GM21717 (cell line): ENCODE results near the gene RFC1.
"Not testable (repeated sequence)": the region's sequence is repeated elsewhere in the genome, so short reads cannot be mapped to it uniquely, and the experiment has no call there.

Experiments used
- ATAC-seq: cut with Tn5 transposase; IDR thresholded peaks from one replicate; pipeline ENCODE4 v1.9.1; 2021; ENCODE audit warnings: mild to moderate bottlenecking, moderate library complexity; ENCODE audit not compliant: unreplicated experiment

The RFC1 gene

GRCh38 chr4:39305912-39306677, 60.1 kb downstream of the RFC1 start:
- no peak for ATAC-seq

GRCh38 chr4:39304651-39305050, 61.5 kb downstream of the RFC1 start:
- no peak for ATAC-seq

- no peak for ATAC-seq
Measured at GRCh38 chr4:39303871-39304270, 62.3 kb downstream of the RFC1 start.

- ATAC-seq: no peak
Measured at GRCh38 chr4:39302901-39303300, 63.3 kb downstream of the RFC1 start.

- no peak for ATAC-seq
Measured at GRCh38 chr4:39295784-39296183, 70.4 kb downstream of the RFC1 start.

- not testable (repeated sequence) for ATAC-seq
Measured at GRCh38 chr4:39292433-39292832, 73.7 kb downstream of the RFC1 start.

GRCh38 chr4:39291686-39292085, 74.5 kb downstream of the RFC1 start:
- ATAC-seq: no peak

- ATAC-seq: no peak
Measured at GRCh38 chr4:39287223-39287622, 78.9 kb downstream of the RFC1 start.

GRCh38 chr4:39286263-39286662, 79.9 kb downstream of the RFC1 start:
- no peak for ATAC-seq

- no peak for ATAC-seq
Measured at GRCh38 chr4:39285853-39286252, 80.3 kb downstream of the RFC1 start.

- no peak for ATAC-seq
Measured at GRCh38 chr4:39285111-39285795, 80.9 kb downstream of the RFC1 start.

GRCh38 chr4:39280770-39281169, 85.4 kb downstream of the RFC1 start:
- no peak for ATAC-seq

GRCh38 chr4:39279416-39279815, 86.7 kb downstream of the RFC1 start:
- no peak for ATAC-seq

- no peak for ATAC-seq
Measured at GRCh38 chr4:39278476-39278875, 87.7 kb downstream of the RFC1 start.

GRCh38 chr4:39277661-39278060, 88.5 kb downstream of the RFC1 start:
- ATAC-seq: not testable (repeated sequence)

GRCh38 chr4:39274503-39274902, 91.7 kb downstream of the RFC1 start:
- ATAC-seq: no peak

GRCh38 chr4:39263895-39264294, 102.3 kb downstream of the RFC1 start:
- ATAC-seq: no peak

- ATAC-seq: no peak
Measured at GRCh38 chr4:39259571-39260330, 106.4 kb downstream of the RFC1 start.

GRCh38 chr4:39256436-39256835, 109.7 kb downstream of the RFC1 start:
- ATAC-seq: no peak

- ATAC-seq: no peak
Measured at GRCh38 chr4:39255871-39256270, 110.3 kb downstream of the RFC1 start.

GRCh38 chr4:39255266-39255665, 110.9 kb downstream of the RFC1 start:
- ATAC-seq: no peak

GRCh38 chr4:39243462-39243861, 122.7 kb downstream of the RFC1 start:
- ATAC-seq: no peak
